GM20431 (cell line): ENCODE results near the gene RXFP3.
"Not testable (repeated sequence)": the region's sequence is repeated elsewhere in the genome, so short reads cannot be mapped to it uniquely, and the experiment has no call there.

ENCODE experiments used
- in situ Hi-C: fragments of 300-500 bp; cut with MseI, MboI; formaldehyde crosslinking; loops from one replicate; pipeline ENCODE4 v1.15.0; 2020; ENCODE audit warnings: low sequenced_read_pairs; ENCODE audit not compliant: unreplicated experiment

RXFP3 gene

GRCh38 chr5:33931136-33931535 is 5.0 kb upstream of the RXFP3 start:
- in situ Hi-C loops = loop anchor here (25.0 kb wide), 2 partner anchors 344 to 494 kb away; partner anchors contain the start of gene TARS1

- in situ Hi-C loops = loop anchor here (25.0 kb wide), 2 partner anchors 346 to 496 kb away; partner anchors contain the start of gene TARS1
These were observed 2.4 kb upstream of the RXFP3 start for GRCh38 chr5:33933723-33934169.

GRCh38 chr5:33934176-33934575 is 2.0 kb upstream of the RXFP3 start:
- in situ Hi-C loops = loop anchor here (25.0 kb wide), 2 partner anchors 347 to 497 kb away; partner anchors contain the start of gene TARS1

- in situ Hi-C loops = loop anchor here (25.0 kb wide), 2 partner anchors 349 to 499 kb away; partner anchors contain the start of gene TARS1
These were observed 194 bp upstream of the RXFP3 start for GRCh38 chr5:33936004-33936380.

GRCh38 chr5:33937017-33937706 is 976 bp downstream of the RXFP3 start:
- in situ Hi-C loops = loop anchor here (25.0 kb wide), 2 partner anchors 350 to 500 kb away; partner anchors contain the start of gene TARS1

- in situ Hi-C loops = loop anchor here (25.0 kb wide), 2 partner anchors 351 to 501 kb away; partner anchors contain the start of gene TARS1
These were observed 1.7 kb downstream of the RXFP3 start for GRCh38 chr5:33937707-33938506.

- in situ Hi-C loops = loop anchor here (25.0 kb wide), 2 partner anchors 351 to 501 kb away; partner anchors contain the start of gene TARS1
These were observed 2.3 kb downstream of the RXFP3 start for GRCh38 chr5:33938507-33938796.

GRCh38 chr5:33938881-33939280 is 2.7 kb downstream of the RXFP3 start:
- in situ Hi-C loops = loop anchor here (25.0 kb wide), 2 partner anchors 352 to 502 kb away; partner anchors contain the start of gene TARS1

GRCh38 chr5:33939556-33940262 is 3.5 kb downstream of the RXFP3 start:
- in situ Hi-C loops = loop anchor here (25.0 kb wide), 2 partner anchors 352 to 502 kb away; partner anchors contain the start of gene TARS1

- in situ Hi-C loops = loop anchor here (25.0 kb wide), 2 partner anchors 354 to 504 kb away; partner anchors contain the start of gene TARS1
These were observed 4.9 kb downstream of the RXFP3 start for GRCh38 chr5:33941090-33941489.

GRCh38 chr5:33944543-33945132 is 8.5 kb downstream of the RXFP3 start:
- in situ Hi-C loops = loop anchor here (25.0 kb wide), 2 partner anchors 357 to 507 kb away; partner anchors contain the start of gene TARS1

- in situ Hi-C loops = not testable (repeated sequence)
These were observed 16.0 kb downstream of the RXFP3 start for GRCh38 chr5:33952175-33952574.

GRCh38 chr5:33957577-33958150 is 21.5 kb downstream of the RXFP3 start:
- in situ Hi-C loops = no loop called here

GRCh38 chr5:33958176-33958575 is 22.0 kb downstream of the RXFP3 start:
- in situ Hi-C loops = no loop called here

- in situ Hi-C loops = no loop called here
These were observed 28.0 kb downstream of the RXFP3 start for GRCh38 chr5:33964132-33964700.

- in situ Hi-C loops = no loop called here
These were observed 30.6 kb downstream of the RXFP3 start for GRCh38 chr5:33966805-33967204.

GRCh38 chr5:33968211-33969005 is 32.2 kb downstream of the RXFP3 start:
- in situ Hi-C loops = no loop called here
